Stimulated activated CD8-positive, alpha-beta memory T cell treated with anti-CD3 and anti-CD28 coated beads, Interleukin-15, amount 100 ng/mL, for 4 hours (primary cell): ENCODE results near the gene MRPL51.
"Not testable (repeated sequence)": the region's sequence is repeated elsewhere in the genome, so short reads cannot be mapped to it uniquely, and the experiment has no call there.

Source experiments
- DNase-seq, 2 donors: peaks; one replicate each; pipeline ENCODE4 v3.0.0-alpha.2; 2020; ENCODE audit warnings: low read depth in 2 of 2

MRPL51 gene

DNA sequence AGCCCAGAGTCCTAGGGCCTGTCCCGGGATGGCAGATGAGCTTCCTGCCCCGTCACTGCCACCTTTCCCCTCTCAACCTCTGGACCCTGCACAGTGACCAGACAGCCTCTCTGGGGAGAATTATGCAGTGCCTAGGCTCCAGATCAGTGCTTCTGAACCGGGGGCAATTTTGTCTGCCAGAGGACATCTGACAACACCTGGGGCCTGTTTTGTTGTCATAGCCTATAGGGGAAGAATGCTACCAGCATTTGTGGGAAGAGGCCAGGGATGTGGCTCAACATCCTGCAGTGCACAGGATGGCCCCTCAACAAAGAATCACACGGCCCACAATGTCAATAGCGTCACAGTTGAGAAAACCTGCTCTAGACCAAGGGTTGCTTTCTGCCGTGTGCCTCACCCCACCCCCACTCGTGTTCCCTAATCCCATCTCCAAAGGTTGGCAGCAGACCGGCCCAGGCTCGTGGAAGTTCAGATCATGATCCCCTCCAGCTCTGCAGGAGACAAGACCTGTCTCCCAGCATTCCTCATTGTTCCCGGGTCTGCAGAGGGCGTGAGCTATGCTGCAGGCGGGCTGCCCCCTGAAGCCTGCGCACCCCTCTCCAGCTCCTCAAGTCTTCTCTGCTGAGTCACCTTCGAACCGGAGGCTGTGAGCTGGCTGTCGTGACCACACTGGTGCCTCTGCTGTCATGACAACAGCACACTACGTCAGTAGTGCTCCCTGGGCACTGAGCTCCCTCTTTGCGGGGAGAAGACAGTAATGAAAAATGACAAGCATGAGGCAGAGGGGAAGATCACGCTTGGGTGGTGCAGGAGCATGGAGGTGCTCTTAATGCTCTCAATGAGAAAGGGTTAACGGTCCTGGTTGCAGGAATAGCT, 39.2 kb upstream of the MRPL51 start:
- peak; percentile 72 to 88 for DNase-seq

DNA sequence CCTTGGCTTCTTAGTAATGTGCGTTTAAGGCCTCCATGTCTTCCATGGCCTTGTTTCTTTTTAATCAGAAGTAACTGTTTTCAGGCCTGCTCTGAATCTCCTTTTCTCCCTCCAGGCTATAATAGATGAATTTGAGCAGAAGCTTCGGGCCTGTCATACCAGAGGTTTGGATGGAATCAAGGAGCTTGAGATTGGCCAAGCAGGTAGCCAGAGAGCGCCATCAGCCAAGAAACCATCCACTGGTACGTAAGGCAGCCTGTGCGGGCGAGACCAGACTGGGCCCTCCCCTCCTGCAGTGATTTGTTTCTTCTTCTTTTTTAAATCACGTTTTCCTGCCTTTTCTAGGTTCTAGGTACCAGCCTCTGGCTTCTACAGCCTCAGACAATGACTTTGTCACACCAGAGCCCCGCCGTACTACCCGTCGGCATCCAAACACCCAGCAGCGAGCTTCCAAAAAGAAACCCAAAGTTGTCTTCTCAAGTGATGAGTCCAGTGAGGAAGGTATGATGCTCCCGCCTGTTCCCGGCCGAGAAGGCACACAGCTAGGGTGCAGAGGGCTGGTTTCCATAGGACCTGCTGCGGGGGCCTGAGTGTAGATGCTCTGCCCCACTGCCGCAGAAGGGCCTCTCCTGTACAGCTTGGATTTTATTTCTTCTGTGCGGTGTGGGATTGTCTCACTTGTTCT, 37.7 kb upstream of the MRPL51 start:
- DNase-seq: no peak

DNA sequence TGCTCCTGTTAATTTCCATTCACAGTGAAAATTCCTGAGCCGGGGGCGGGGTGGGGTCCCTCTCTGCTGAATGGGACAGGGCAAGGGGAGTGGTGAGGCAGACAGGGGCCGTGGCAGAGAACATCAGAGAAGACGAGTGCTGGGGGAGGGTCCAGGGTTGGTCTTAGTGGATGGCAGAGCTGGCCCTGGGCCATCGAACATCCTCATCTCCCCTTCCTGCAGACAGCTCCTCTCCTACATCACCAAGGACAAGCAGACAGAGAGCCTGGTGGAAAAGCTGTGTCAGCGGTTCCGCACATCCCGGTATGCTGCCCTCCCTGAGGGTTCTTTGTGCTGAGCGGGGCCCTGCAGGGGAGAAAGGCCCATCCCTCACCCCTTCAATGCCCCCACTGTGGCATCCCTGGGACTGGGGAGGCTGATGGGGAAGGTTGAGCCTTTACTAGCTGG, 36.3 kb upstream of the MRPL51 start:
- DNase-seq: no peak

DNA sequence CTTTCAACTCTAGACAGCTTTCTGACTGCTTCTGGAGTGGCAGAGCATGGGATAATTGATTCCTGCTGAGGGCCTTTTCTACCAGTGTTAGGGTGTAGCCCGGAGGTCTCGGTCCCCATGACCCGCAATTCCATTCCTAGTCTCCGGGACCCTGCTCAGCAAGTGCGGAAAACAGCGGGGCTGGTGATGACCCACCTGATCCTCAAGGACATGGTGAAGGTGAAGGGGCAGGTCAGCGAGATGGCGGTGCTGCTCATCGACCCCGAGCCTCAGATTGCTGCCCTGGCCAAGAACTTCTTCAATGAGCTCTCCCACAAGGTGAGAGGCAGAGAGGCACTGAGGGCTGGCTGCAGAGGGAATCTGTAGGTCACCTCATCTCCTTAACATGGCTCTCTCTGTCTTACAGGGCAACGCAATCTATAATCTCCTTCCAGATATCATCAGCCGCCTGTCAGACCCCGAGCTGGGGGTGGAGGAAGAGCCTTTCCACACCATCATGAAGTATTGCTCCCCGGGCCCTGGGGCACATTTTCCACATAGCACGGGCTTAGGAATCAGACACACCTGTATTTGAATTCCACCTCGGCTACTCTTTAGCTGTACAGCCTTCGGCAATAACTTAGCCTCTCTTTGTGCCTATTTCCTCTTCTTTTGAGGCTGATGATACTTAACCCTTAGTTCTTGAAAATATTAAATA, 35.6 kb upstream of the MRPL51 start:
- no peak for DNase-seq

DNA sequence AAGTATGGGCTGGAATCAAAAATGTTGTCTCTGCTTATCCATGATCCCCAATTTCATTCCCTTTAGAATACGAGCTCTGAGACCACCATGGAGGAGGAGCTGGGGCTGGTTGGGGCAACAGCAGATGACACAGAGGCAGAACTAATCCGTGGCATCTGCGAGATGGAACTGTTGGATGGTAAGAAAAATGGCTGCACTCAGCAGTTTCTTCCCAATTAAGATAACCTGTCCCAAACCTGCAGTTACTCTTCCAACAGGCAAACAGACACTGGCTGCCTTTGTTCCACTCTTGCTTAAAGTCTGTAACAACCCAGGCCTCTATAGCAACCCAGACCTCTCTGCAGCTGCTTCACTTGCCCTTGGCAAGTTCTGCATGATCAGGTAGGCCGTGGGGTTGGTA, 34.6 kb upstream of the MRPL51 start:
- no peak for DNase-seq

DNA sequence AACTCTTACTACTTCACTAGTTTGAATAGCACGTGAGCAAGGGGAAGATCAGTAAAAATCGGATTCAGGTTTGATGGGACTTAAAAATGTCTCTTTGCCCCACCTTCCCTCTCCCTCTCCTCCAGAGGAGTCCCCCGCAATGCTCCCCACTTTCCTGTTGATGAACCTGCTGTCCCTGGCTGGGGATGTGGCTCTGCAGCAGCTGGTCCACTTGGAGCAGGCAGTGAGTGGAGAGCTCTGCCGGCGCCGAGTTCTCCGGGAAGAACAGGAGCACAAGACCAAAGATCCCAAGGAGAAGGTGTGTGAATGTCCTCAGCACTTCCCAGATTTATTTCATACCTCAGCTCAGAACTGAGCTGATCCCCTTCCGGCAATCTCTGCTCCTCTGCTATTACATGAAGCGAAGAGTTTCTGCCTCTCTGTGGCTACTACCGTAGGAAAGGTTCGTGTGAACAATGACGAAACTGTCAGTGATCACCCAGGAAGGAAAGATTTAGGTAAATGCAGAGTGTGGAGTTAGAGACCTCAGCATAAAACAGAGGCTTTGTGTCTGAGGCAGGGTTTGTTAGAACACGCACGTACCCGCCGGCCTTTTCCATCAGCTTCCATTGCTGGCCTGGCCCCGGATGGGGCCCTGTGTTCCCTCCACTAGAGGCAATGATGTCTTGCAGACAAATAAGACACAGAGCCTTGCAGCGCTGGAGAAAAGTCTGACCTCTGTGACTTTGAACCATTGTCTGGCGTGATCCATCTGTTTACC, 33.9 kb upstream of the MRPL51 start:
- no peak for DNase-seq

DNA sequence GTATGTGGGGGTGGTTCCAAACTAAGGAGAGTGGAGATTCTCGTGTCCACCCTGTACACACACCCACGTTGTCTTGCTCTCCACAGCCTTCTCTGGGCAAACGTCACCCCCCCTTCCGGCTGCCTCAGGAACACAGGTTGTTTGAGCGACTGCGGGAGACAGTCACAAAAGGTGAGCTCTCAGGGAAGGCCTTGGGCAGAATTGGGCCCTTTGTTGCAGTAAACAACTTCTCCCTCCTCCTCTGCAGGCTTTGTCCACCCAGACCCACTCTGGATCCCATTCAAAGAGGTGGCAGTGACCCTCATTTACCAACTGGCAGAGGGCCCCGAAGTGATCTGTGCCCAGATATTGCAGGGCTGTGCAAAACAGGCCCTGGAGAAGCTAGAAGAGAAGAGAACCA, 33.1 kb upstream of the MRPL51 start:
- DNase-seq: no peak

DNA sequence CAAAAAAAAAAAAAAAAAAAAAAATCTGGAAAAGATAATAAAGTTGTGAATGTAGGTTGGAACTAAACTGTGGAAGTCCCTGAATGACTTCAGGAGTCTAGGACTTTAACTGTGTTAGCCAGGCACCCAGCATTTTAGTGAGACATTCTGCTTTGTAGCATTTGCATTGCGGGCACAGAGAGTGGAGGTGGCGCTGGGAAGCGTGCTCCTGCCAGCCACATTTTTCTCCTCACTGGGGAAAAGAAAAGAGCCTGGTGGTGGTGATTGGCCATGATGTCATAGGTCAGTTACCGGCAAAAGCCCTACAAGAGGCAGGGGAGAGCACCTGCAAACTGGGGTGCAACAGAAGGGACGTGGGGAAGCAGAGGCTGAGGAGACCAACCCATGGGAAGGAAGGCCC, 31.6 kb upstream of the MRPL51 start:
- DNase-seq: no peak

DNA sequence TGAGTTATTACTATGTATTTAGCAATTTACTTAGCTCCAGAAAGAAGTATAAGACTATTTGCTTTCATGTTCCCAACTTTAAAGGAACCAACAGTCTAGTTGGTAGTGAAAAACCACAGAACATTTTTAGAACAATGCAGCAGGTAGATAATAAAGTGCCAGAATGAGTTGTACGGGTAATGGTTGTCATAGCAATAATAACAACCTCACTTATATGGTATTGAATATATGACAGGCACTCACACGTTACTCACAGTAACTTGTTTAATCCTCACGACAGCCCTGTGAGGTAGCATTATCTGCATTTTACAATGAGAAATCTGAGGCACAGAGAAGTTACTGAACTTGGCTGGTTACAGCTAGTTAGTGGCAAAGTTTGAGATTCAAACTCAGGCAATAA, 30.6 kb upstream of the MRPL51 start:
- DNase-seq: no peak

DNA sequence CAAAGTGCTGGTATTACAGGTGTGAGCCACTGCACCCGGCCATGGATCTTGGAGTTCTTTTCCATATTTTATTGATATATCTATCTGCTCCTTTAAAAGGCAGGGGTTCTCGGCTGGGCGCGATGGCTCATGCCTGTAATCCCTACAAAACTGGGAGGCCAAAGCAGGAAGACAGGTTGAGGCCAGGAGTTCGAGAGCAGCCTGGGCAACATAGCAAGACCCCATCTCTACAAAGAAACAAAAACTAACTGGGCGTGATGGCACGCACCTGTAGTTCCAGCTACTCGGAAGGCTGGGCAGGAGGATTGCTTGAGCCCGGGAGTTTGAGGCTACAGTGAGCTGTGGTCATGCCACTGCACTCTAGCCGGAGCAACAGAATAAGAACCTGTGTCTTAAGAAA, 29.1 kb upstream of the MRPL51 start:
- DNase-seq: no peak

DNA sequence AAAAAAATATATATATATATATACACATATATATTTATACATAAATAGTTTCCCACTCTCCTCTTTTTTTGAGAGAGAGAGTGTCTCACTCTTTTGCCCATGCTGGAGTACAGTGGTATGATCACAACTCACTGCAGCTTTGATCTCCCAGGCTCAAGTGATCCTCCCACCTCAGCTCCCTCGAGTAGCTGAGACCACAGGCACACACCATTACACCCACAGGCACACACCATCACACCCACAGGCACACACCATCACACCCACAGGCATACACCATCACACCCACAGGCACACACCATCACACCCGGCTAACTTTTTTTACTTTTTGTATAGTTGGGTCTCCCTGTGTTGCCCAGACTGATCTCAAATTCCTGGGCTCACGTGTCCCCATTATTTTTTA, 27.1 kb upstream of the MRPL51 start:
- DNase-seq: no peak

DNA sequence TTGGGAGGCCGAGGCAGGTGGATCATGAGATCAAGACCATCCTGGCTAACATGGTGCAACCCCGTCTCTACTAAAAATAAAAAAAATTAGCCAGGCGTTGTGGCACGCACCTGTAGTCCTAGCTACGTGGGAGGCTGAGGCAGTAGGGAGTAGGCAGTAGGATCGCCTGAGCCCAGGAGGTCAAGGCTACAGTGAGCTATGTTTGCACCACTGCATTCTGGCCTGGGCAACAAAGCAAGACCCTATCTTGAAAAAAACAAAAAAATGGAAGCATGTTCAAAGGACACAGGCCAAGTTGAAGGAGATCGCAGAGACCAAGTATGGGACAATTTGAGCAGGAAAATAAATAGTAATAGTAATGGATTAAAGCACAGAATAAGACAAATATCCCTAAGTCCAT, 15.0 kb upstream of the MRPL51 start:
- DNase-seq: no peak

DNA sequence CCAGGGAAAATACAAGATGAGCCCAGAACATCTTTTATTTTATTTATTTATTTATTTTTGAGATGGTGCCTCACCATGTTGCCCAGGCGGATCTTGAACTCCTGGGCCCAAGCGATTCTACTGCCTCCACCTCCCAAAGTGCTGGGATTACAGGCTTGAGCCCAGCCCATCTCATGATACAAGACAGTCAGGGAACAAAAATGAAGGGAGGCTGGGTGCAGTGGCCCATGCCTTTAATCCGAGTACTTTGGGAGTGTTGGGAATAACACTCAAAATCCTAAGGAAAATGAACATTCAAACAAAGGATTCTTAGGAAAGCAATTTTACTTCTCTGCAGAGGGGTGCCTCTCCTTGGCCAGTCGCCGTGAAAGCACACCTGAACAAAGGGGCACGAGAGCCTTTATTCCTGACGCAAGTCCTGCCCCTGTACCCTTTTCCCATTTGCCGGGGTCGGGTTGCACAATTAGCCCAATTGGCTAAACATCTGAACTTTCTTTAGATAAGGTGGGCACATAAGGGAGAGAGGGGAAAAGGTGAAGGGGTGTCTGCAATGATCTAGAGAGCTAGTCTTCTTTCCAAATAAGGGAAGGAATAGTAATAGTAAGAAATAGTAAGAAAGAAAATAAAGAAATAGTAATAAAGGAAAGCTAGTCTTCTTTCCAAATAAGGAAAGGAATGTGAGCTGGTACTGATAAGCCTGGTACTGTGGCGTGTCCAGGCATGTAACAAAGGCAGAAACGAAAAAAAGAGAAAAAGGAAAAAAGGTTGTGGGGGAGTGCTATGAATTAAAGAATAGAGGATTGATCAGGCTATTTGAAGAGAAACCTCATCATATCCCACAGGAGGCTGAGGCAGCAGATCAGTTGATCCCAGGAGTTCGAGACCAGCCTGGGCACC, 14.3 kb upstream of the MRPL51 start:
- no peak for DNase-seq

DNA sequence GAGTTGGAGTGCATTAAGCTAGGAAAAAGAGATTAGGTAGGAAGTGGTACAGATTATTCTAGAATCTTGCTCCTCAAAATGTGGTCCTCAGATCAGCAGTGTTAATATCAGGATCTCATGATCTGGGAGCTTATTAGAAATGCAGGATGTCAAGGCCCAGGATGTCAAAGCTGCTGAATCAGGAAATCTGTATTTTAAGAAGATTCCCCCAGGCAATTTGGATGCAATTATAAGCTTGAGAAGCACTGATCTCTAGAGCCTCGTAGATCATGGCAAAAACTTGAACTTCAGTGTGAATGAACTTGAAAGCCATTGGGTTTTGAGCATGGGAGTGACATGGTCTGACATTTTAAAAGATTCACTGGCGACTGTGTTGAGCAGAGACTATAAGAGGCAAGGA, 7.4 kb upstream of the MRPL51 start:
- no peak for DNase-seq

DNA sequence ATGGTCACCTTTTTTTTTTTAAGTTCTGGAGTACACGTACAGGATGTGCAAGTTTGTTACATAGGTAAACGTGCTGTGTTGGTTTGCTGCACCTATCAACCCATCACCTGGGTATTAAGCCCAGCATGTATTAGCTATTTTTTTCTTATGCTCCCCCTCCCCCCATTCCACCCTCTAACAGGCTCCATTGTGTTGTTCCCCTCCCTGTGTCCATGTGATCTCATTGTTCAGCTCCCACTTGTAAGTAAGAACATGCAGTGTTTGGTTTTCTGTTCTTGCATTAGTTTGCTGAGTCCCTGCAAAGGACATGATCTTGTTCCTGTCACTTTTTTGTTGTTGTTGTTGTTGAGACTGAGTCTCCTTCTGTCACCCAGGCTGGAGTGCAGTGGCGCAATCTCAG, 4.2 kb upstream of the MRPL51 start:
- DNase-seq: not testable (repeated sequence)

DNA sequence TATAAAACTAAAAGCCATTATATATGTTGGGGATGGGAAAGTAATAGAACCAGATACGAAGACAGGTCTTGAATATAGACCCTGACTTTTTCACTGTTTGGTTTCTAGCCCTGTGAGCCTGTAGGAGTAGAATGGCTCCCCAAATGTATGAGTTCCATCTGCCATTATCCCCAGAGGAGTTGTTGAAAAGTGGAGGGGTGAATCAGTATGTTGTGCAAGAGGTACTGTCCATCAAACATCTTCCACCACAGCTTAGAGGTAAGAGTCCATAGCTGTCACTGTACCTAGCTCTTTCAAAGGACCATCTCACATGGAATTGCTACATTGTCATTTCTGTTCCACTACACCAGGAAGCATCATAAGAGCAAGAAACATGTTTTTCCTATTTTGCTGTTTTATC, 1.9 kb upstream of the MRPL51 start:
- no peak for DNase-seq

DNA sequence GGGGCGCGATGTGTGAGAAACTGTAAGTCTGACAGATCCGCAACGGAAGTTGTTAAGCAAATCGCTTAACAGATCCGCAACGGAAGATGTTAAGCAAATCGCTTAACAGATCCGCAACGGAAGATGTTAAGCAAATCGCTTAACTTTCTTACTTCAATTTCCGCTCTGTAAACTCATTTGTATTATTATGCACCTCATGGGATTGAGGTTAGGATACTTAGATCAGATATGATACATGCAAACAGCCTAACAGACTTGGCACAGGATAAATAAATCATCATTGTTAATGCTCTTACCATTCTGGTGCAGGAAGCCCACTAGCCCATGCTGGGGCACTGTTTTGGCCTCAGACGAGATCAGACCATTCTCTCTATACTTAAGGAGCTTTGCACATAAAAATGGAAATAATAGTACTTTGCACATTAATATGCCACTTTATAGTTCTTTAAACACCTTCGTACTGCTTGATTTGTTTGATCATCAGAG, 1.2 kb upstream of the MRPL51 start:
- no peak for DNase-seq

DNA sequence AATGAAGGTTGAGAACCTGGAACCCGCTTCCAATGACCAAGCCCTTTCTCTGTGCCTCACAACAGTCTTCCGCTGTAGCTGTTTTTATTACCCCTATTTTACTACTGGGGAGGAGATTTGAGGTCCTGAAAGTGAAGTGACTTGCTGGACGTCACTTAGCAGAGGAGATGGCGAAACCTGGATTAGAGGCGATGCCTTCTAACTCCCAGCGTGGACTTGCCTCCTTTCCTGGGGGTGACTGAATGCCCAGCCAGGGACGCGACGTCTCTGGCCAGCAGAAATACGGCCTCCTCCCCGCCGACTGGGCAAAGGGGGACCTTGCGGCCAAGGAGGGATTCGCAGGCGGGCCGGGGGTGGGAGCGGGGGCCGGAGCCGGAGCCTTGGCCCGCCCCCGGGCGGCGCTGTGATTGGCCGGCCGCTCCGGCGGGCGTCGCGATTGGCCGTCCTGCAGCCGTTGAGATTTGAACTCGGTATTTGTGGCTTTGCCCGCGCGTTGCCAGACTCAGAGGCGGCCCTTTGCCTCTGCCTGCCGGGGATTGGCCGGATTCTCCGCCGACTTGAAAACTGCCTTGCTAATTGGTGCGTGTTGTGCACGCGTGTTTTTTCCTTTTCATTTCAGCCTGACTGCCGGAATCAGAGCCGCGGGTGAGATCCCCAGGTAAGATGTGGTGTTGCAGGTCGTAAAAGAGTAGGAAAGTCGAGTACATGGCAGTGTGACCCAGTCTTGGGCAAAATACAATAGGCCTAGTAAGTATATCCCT, 615 bp upstream of the MRPL51 start, which contains the start of gene NCAPD2:
Gene NCAPD2 (plus strand): TSS at position 606 of the 761 bp plus-strand sequence. CDS start 997 bp downstream, outside the sequence.
- peak; percentile 89 to 90 for DNase-seq

DNA sequence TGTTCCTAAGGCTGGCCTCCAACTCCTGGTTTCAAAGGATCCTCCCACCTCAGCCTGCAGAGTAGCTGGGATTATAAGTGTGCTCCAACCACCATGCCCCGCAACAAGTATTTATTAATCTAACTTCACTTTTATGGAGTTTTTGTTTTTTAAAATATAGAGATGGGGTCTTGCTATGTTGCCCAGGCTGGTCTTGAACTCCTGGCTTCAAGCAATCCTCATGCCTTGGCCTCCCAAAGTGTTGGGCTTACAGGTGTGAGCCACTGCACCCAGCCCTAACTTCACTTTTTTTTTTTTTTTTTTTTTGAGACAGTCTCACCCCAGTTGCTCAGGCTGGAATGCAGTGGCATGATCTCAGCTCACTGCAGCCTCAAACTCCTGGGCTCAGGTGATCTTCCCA, 2.4 kb downstream of the MRPL51 start:
- DNase-seq: not testable (repeated sequence)

DNA sequence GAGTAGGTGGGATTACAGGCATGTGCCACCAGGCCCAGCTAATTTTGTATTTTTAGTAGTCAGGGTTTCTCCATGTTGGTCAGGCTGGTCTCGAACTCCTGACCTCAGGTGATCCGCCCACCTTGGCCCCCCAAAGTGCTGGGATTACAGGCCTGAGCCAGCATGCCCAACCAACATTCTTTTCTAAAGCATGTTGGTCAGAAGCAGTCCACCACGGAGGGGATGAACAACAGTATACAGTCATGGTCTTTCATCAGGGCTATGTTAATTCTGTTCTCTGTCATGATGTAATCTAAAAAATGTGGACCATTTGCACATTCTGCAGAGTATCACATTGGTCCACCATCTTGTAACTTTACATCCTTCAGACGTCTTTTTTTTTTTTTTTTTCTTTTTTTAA, 3.6 kb downstream of the MRPL51 start:
- no peak for DNase-seq
